GM18505 (cell line): ENCODE measurements around the gene CENPQ.
"Not testable (repeated sequence)": the region's sequence is repeated elsewhere in the genome, so short reads cannot be mapped to it uniquely, and the experiment has no call there.

Source experiments
- ATAC-seq: cut with Tn5 transposase; IDR thresholded peaks from one replicate; pipeline ENCODE4 v1.9.1; 2021; ENCODE audit not compliant: unreplicated experiment
- POLR2A ChIP-seq: IDR thresholded peaks from 4 replicates; pipeline ENCODE4 v1.6.1; 2011; ENCODE audit warnings: borderline replicate concordance; ENCODE audit not compliant: insufficient read depth, insufficient read length; ENCODE audit errors: extremely low read depth

The CENPQ gene

GRCh38 chr6:49479308-49479970 lies 16.3 kb downstream of the CENPQ start:
- no peak for ATAC-seq
- TF ChIP-seq POLR2A: no peak

GRCh38 chr6:49481846-49482245 lies 18.7 kb downstream of the CENPQ start:
- not testable (repeated sequence) for ATAC-seq

GRCh38 chr6:49483380-49483779 lies 20.2 kb downstream of the CENPQ start:
- not testable (repeated sequence) for ATAC-seq

GRCh38 chr6:49490633-49491032 lies 27.5 kb downstream of the CENPQ start:
- no peak for ATAC-seq

GRCh38 chr6:49497304-49497703 lies 34.1 kb downstream of the CENPQ start:
- TF ChIP-seq POLR2A: no peak
- ATAC-seq: no peak

More at GRCh38 chr6:49490633-49491032, 27.5 kb downstream of the CENPQ start:
- no peak for TF ChIP-seq POLR2A

- ATAC-seq: no peak
- no peak for TF ChIP-seq POLR2A
Measured at GRCh38 chr6:49499126-49499525, 36.0 kb downstream of the CENPQ start.

GRCh38 chr6:49499623-49500022 lies 36.5 kb downstream of the CENPQ start, which contains the start of gene GLYATL3:
Gene GLYATL3, plus strand, starts transcription at chr6:49499923. Its CDS starts 12,068 bp downstream, at chr6:49511991.
- no peak for TF ChIP-seq POLR2A

GRCh38 chr6:49504666-49505065 lies 41.5 kb downstream of the CENPQ start:
- no peak for ATAC-seq
- TF ChIP-seq POLR2A: no peak

More at GRCh38 chr6:49499623-49500022, 36.5 kb downstream of the CENPQ start, which contains the start of gene GLYATL3:
- no peak for ATAC-seq

- no peak for ATAC-seq
- no peak for TF ChIP-seq POLR2A
Measured at GRCh38 chr6:49506569-49507111, 43.5 kb downstream of the CENPQ start.

- no peak for TF ChIP-seq POLR2A
- ATAC-seq: no peak
Measured at GRCh38 chr6:49509342-49509741, 46.2 kb downstream of the CENPQ start.

- TF ChIP-seq POLR2A: no peak
- no peak for ATAC-seq
Measured at GRCh38 chr6:49513153-49513989, 50.2 kb downstream of the CENPQ start.

- TF ChIP-seq POLR2A: no peak
- ATAC-seq: no peak
Measured at GRCh38 chr6:49514571-49515484, 51.7 kb downstream of the CENPQ start.
